ENCODE measurements around the gene USP12. TPM values are rescaled to one million over a fixed set of nuclear protein-coding genes. Genes with fewer than 3 reads are reported as not detected.

The USP12 gene
- total RNA-seq, 2 donors from 2014 or later: 22.6 to 40.5 TPM

GRCh38 chr13:27028683-27029480 is 142.7 kb downstream of the USP12 start:
- ATAC-seq (ENCODE audit: insufficient number of reproducible peaks, low FRiP score, low read depth) (no peak), DNase-seq (ENCODE audit: low spot score) (no peak)
- no peak for TF ChIP-seq CTCF (IDR thresholded peaks at IDR 0.05)
- Histone ChIP-seq H3K9me3 (no peaks in the 10 kb centered on the region), H3K36me3 (no peaks in the 10 kb centered on the region), H3K4me1 (ENCODE audit: control insufficient read depth in 1 of 2, low read depth in 2 of 2) (no peaks in the 10 kb centered on the region), H3K4me3 (no peak overlapping the region), H3K27ac (no peak overlapping the region), H3K27me3 (replicated peaks; ENCODE audit: insufficient read depth) (no peaks in the 10 kb centered on the region)

DNA sequence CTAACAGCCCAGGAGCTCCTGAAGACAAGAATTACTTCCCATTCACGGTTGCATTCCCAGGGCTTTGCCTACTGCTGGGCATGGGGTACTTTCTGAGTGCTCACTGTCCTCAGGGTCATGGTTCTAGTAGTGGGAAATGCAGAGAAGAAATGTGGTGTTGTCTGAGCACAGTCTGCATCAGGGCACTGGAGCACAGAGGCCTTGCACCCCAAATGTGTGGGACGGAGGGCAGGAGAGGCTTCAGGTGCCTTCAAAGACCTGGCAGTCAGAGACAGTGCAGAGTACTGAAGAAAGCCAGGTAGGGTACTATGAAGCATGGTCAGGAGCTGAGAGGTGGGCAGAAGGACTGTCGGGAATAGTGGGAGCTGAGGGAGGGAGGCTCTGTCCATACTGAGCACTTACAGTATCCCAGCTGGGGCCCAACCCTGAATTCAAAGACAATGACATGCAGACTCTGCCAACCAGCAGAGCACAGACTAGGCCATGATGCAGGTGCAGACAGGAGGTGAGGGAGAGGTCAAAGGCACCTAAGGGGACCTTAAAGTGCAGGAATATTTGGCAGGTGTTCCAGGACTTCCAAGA is 144.4 kb downstream of the USP12 start:
- no peak for DNase-seq (ENCODE audit: low spot score)
- Histone ChIP-seq H3K27ac (no peak overlapping the region), H3K9me3 (no peaks in the 10 kb centered on the region)

GRCh38 chr13:27026396-27026795 is 145.2 kb downstream of the USP12 start:
- ATAC-seq (ENCODE audit: insufficient number of reproducible peaks, low FRiP score, low read depth) (no peak), DNase-seq (ENCODE audit: low spot score) (no peak)
- H3K9me3 ChIP-seq: no peaks in the 10 kb centered on the region
- no peak overlapping the region for H3K27ac ChIP-seq
- H3K4me1 ChIP-seq (ENCODE audit: control insufficient read depth in 1 of 2, low read depth in 2 of 2): no peaks in the 10 kb centered on the region
- no peak for TF ChIP-seq CTCF (IDR thresholded peaks at IDR 0.05)
- no peaks in the 10 kb centered on the region for H3K36me3 ChIP-seq
- no peak overlapping the region for H3K4me3 ChIP-seq
- H3K27me3 ChIP-seq (replicated peaks; ENCODE audit: insufficient read depth): no peaks in the 10 kb centered on the region

More for the DNA sequence above, 144.4 kb downstream of the USP12 start:
- no peak for TF ChIP-seq CTCF (IDR thresholded peaks at IDR 0.05)
- no peak for ATAC-seq (ENCODE audit: insufficient number of reproducible peaks, low FRiP score, low read depth)
- H3K4me3 ChIP-seq: no peak overlapping the region
- no peaks in the 10 kb centered on the region for H3K4me1 ChIP-seq (ENCODE audit: control insufficient read depth in 1 of 2, low read depth in 2 of 2)
- no peaks in the 10 kb centered on the region for H3K27me3 ChIP-seq (replicated peaks; ENCODE audit: insufficient read depth)
- H3K36me3 ChIP-seq: no peaks in the 10 kb centered on the region

GRCh38 chr13:27024776-27025492 is 146.7 kb downstream of the USP12 start:
- Histone ChIP-seq H3K9me3 (no peaks in the 10 kb centered on the region), H3K36me3 (no peaks in the 10 kb centered on the region), H3K4me3 (no peak overlapping the region), H3K27me3 (replicated peaks; ENCODE audit: insufficient read depth) (no peaks in the 10 kb centered on the region), H3K27ac (no peak overlapping the region), H3K4me1 (ENCODE audit: control insufficient read depth in 1 of 2, low read depth in 2 of 2) (no peaks in the 10 kb centered on the region)
- no peak for TF ChIP-seq CTCF (IDR thresholded peaks at IDR 0.05)
- no peak for DNase-seq (ENCODE audit: low spot score)
- ATAC-seq (ENCODE audit: insufficient number of reproducible peaks, low FRiP score, low read depth): no peak

DNA sequence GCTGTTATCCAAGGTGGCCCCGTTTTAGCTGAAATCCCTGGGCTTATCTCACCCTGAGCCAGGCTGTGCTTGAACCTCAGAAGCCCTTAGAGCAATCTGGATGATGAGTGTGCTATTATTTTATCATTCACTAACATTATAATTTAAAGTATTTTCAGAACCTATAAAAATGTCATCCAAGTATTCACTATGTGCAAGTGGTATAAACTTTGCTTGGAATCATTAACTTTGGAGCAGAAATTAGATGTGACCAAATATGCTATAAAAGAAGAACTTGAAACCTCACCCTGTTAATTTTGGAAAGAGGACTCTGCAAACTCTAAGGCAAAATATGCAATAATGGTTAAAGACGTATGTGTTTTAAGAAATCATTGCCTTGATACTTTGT is 147.5 kb downstream of the USP12 start:
- Histone ChIP-seq H3K36me3 (no peaks in the 10 kb centered on the region), H3K27ac (no peak overlapping the region), H3K9me3 (no peaks in the 10 kb centered on the region), H3K4me3 (no peak overlapping the region), H3K4me1 (ENCODE audit: control insufficient read depth in 1 of 2, low read depth in 2 of 2) (no peaks in the 10 kb centered on the region), H3K27me3 (replicated peaks; ENCODE audit: insufficient read depth) (no peaks in the 10 kb centered on the region)
- ATAC-seq (ENCODE audit: insufficient number of reproducible peaks, low FRiP score, low read depth) (no peak), DNase-seq (ENCODE audit: low spot score) (no peak)
- TF ChIP-seq CTCF (IDR thresholded peaks at IDR 0.05): no peak
